ENCODE results near the gene UNC13B.
"Not testable (repeated sequence)": the region's sequence is repeated elsewhere in the genome, so short reads cannot be mapped to it uniquely, and the experiment has no call there.

The UNC13B gene

GRCh38 chr9:35164711-35165110, 2.9 kb downstream of the UNC13B start:
- DNase-seq = no peak

DNA sequence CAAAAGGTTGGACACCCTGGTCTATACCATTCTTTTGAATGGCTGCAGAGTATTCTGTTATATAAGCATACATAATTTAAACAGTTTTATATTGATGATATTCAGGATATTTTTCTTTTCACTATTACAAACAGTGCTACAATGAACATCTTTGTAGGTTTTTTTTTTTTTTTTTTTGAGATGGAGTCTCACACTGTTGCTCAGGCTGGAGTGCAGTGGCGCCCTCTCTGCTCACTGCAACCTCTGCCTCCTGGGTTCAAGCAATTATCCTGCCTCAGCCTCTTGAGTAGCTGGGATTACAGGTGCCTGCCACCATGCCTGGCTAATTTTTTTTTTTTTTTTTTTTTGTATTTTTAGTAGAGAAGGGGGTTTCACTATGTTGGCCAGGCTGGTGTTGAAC, 5.6 kb downstream of the UNC13B start:
- DNase-seq = not testable (repeated sequence)

GRCh38 chr9:35168963-35169362, 7.2 kb downstream of the UNC13B start:
- DNase-seq = no peak

DNA sequence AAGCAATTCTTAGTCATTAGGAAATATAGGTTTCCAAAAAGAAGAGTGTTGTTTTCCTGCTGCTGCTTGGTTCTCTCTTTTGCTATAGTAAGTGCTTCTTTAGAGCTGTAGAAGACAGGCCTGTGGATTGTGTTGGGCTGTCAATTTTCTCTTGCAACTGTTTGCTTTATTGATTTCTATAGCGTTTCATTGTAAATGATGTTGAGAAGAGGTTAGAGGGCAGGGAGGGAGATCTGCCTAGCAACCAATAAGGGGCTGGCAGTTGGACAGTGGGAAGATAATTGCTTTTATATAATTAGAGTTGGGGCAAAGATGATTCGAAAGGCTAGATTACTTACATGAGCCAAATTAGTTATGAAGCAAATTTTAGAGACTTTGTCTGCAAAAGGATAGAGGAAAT, 11.1 kb downstream of the UNC13B start:
- no peak for DNase-seq

- DNase-seq = no peak
Observed at GRCh38 chr9:35177520-35177919, 15.7 kb downstream of the UNC13B start.

DNA sequence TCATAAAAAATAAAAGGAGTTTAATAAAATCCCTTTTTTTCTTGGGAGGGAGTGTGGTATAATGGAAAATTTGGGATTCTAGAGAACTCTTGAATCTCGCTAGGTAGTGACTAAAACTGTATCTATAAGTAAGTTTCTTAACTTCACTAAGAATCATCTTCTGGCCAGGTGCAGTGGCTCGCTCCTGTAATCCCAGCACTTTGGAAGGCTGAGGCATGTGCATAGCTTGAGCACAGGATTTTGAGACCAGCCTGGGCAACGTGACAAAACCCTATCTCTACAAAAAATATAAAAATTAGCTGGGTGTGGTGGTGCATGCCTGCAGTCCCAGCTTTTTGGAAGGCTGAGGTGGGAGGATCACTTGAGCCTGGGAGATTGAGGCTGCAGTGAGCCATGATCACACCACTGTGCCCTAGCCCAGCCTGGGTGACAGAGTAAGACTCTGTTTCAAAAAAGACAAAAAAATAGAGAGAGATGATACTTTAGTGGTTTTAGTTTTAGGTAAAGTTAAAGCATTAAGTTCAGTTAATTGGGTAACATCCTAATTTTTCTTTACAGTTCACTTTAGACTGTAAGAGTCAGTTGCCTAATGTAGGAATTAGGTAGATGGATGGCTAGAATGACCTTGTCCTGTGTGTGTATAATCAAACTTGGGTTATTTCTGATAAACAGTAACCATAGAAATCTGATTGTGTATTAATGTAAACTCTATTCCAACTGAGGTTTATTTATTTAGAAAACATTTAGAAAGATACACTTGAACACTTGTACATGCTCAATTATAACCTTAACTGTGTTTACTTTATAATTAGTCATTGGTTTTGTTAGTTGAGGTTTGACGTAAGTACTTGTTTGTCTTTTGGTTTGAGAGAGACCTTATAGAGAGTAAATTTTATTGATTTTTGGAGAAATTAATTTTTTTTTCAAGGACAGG, 17.8 kb downstream of the UNC13B start:
- peak; percentile 86 for DNase-seq

DNA sequence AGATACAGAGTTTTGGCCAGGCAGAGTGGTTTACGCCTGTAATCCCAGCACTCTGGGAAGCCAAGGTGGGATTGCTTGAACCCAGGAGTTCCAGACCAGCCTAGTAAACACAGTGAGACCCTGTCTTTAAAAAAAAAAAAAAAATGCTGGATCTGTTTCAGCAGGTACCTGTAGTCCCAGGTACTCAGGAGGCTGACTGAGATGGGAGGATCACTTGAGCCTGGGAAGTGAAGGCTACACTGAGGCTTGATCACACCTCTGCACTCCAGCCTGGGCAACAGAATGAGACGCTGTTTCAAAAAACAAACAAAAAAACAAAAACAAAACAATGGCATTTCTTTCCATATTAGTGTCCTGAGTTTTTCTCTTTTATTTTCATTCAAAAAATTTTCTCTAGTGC, 19.0 kb downstream of the UNC13B start:
- peak; percentile 58 for DNase-seq

- peak; percentile 50 for DNase-seq
Observed at GRCh38 chr9:35182401-35182800, 20.6 kb downstream of the UNC13B start.

- not testable (repeated sequence) for DNase-seq
Observed at GRCh38 chr9:35182996-35183754, 21.4 kb downstream of the UNC13B start.

DNA sequence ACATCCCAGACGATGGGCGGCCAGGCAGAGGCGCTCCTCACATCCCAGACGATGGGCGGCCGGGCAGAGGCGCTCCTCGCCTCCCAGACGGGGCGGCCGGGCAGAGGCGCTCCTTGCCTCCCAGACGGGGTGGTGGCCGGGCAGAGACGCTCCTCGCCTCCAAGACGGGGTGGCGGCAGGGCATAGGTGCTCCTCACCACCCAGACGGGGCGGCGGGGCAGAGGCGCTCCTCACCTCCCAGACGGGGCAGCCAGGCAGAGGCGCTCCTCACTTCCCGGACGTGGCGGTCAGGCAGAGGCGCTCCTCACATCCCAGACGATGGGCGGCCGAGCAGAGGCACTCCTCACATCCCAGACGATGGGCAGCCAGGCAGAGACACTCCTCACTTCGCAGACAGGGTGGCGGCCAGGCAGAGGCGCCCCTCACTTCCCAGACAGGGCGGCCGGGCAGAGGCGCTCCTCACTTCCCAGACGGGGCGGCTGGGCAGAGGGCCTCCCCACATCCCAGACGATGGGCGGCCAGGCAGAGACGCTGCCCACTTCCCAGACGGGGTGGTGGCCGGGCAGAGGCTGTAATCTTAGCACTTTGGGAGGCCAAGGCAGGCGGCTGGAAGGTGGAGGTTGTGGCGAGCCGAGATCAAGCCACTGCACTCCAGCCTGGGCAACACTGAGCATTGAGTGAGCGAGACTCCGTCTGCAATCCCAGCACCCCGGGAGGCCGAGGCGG, 22.1 kb downstream of the UNC13B start:
- DNase-seq = not testable (repeated sequence)

DNA sequence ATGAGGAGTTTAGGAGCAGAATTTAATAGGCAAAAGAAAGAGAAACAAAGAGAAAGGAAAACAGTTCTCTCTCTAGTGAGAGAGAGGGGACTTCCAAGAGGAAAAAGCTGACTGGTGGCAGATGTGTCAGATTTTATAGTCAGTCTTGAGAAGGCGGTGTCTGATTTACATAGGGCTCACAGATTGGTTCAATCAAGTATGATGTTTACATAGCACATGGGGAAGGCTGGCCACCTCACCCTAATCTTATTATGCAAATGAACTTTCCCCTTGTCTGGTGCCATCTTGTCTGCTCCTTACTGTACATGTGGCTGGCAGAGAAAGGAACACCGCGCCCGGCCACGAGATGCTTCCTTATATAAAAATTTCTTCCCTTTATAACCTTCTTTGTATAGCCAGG, 24.7 kb downstream of the UNC13B start:
- DNase-seq = no peak

- no peak for DNase-seq
Observed at GRCh38 chr9:35190203-35190602, 28.4 kb downstream of the UNC13B start.

GRCh38 chr9:35191105-35191504, 29.3 kb downstream of the UNC13B start:
- no peak for DNase-seq

GRCh38 chr9:35193762-35194161, 32.0 kb downstream of the UNC13B start:
- peak; percentile 26 for DNase-seq

GRCh38 chr9:35195683-35196082, 33.9 kb downstream of the UNC13B start:
- DNase-seq = peak; percentile 16

- DNase-seq = no peak
Observed at GRCh38 chr9:35198191-35198590, 36.4 kb downstream of the UNC13B start.

- DNase-seq = no peak
Observed at GRCh38 chr9:35203528-35203927, 41.7 kb downstream of the UNC13B start.

- DNase-seq = no peak
Observed at GRCh38 chr9:35205340-35205739, 43.5 kb downstream of the UNC13B start.

DNA sequence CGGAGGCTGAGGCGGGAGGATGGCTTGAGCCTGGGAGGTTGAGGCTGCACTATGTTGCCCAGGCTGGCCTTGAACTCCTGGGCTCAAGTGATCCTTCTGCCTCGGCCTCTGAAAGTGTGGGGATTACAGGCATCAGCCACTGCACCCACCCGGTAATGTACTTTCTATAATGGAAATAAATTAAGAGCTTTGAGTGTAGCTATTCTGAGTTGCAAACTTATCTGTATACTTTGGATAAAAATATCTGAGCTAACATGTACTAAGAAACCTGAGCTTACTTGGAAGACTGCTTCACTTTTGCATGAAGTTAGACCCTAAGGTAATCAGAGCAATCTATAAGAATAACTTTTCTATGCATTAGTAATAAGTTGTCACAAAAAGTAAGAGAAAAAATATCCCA, 50.0 kb downstream of the UNC13B start:
- no peak for DNase-seq

- no peak for DNase-seq
Observed at GRCh38 chr9:35220659-35221338, 59.0 kb downstream of the UNC13B start.

GRCh38 chr9:35225677-35226076, 63.9 kb downstream of the UNC13B start:
- no peak for DNase-seq

DNA sequence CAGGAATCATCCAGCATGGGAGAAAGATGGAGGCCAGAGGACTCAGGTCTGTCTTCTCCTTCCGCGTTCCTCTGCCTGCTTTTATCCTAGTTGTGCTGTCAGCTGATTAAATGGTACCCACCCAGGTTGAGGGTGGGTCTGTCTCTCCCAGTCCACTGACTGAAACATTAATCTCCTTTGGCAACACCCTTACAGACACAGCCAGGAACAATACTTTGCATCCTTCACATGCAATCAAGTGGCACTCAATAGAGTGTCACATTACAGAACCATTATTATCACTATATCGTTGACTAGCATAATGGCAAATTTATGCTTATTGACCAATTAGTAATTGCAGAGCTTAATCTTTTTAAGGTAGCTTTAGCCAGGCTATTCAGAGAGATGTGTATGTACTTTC, 64.8 kb downstream of the UNC13B start:
- peak; percentile 53 for DNase-seq

DNA sequence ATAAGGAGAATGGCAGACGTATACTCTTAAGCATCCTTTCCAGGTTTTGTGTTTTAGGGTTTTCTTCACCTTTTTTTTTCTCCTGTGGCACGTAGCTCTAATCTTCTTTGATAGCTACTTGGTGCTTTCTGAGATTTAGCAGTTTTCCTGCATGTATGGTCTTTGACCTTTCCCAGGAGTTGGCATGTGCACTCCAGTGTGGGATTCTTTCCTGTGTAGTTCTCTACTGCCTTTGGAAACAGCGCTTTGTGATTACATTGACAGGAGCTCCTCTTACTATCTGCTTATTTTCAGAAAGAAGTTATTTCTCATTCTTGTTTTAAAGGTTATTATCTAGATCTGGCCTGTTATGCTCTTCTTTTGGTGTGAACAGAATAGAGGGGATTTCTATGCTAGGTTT, 65.5 kb downstream of the UNC13B start:
- DNase-seq = peak; percentile 22
